HCT116 (cell line): ENCODE results near the gene RND2.

Experiments
- SIN3A ChIP-seq: IDR thresholded peaks from 2 replicates; pipeline ENCODE4 v1.6.1; 2012; ENCODE audit warnings: low read depth
- SP1 ChIP-seq: IDR thresholded peaks from 2 replicates; pipeline ENCODE4 v1.6.1; 2012; ENCODE audit warnings: low read depth
- ZFX ChIP-seq: fragments of 450-650 bp; IDR thresholded peaks from 2 replicates; pipeline ENCODE4 v1.6.1; 2017
- TF ChIP-seq, protein P1 (sequence below), 3 experiments: fragments of 200-600 bp in 1 of 3; sonication (generic) in 1 of 3; IDR thresholded peaks in 2 of 3; conservative IDR thresholded peaks in 1 of 3; 2 replicates each; pipeline ENCODE4 v1.5.1; 2012 to 2017; ENCODE audit warnings: low read depth in 2 of 3, low read length in 2 of 3, antibody characterized with exemption in 1 of 3, borderline replicate concordance in 1 of 3, control low read depth in 1 of 3, mild to moderate bottlenecking in 1 of 3, mixed read lengths in 1 of 3, mixed run types in 1 of 3, moderate library complexity in 1 of 3; ENCODE audit not compliant: insufficient read depth in 1 of 3
- TF ChIP-seq, protein P2 (sequence below): IDR thresholded peaks from 2 replicates; pipeline ENCODE4 v1.6.1; 2012; ENCODE audit warnings: low read depth

DNA sequence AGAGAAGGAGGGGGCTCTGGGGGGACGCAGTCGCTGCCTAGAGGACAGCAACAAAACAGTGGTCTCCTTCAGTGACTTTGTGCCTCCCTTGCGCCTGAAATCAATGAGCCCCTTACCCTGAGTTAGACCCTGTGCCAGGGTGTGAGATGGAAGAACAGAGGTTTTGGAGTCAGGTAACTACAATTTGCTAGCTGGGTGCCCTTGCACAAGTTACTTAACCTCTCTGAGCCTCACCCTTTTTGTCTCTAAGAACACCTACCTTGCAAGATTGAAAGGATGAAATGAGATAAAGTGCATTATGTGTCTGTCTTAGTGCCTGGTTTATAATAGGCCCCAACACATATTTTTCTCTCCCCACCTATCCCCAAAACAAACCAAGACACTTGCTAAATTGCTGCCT, 9.9 kb downstream of the RND2 start:
- TF ChIP-seq SP1 (no peak), SIN3A (no peak), ZFX (no peak)
- TF ChIP-seq, protein P1, sequence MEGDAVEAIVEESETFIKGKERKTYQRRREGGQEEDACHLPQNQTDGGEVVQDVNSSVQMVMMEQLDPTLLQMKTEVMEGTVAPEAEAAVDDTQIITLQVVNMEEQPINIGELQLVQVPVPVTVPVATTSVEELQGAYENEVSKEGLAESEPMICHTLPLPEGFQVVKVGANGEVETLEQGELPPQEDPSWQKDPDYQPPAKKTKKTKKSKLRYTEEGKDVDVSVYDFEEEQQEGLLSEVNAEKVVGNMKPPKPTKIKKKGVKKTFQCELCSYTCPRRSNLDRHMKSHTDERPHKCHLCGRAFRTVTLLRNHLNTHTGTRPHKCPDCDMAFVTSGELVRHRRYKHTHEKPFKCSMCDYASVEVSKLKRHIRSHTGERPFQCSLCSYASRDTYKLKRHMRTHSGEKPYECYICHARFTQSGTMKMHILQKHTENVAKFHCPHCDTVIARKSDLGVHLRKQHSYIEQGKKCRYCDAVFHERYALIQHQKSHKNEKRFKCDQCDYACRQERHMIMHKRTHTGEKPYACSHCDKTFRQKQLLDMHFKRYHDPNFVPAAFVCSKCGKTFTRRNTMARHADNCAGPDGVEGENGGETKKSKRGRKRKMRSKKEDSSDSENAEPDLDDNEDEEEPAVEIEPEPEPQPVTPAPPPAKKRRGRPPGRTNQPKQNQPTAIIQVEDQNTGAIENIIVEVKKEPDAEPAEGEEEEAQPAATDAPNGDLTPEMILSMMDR (IDR thresholded peaks at IDR 0.05 in 2 of 3, conservative IDR thresholded peaks at IDR 0.05 in 1 of 3; ENCODE audit: borderline replicate concordance in 1 of 3, insufficient read depth in 1 of 3, low read depth in 2 of 3, low read length in 2 of 3) = no peak
- TF ChIP-seq, protein P2, sequence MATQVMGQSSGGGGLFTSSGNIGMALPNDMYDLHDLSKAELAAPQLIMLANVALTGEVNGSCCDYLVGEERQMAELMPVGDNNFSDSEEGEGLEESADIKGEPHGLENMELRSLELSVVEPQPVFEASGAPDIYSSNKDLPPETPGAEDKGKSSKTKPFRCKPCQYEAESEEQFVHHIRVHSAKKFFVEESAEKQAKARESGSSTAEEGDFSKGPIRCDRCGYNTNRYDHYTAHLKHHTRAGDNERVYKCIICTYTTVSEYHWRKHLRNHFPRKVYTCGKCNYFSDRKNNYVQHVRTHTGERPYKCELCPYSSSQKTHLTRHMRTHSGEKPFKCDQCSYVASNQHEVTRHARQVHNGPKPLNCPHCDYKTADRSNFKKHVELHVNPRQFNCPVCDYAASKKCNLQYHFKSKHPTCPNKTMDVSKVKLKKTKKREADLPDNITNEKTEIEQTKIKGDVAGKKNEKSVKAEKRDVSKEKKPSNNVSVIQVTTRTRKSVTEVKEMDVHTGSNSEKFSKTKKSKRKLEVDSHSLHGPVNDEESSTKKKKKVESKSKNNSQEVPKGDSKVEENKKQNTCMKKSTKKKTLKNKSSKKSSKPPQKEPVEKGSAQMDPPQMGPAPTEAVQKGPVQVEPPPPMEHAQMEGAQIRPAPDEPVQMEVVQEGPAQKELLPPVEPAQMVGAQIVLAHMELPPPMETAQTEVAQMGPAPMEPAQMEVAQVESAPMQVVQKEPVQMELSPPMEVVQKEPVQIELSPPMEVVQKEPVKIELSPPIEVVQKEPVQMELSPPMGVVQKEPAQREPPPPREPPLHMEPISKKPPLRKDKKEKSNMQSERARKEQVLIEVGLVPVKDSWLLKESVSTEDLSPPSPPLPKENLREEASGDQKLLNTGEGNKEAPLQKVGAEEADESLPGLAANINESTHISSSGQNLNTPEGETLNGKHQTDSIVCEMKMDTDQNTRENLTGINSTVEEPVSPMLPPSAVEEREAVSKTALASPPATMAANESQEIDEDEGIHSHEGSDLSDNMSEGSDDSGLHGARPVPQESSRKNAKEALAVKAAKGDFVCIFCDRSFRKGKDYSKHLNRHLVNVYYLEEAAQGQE = no peak
